Stomach (tissue), 4 donors: ENCODE results near the gene CPS1.

ENCODE experiments used
- EP300 ChIP-seq: sonication (generic); formaldehyde crosslinking; IDR thresholded peaks from one replicate; pipeline ENCODE4 v1.6.1; 2017; ENCODE audit warnings: antibody characterized with exemption
- POLR2A ChIP-seq, 4 donors: fragments of 450-650 bp; IDR thresholded peaks; one replicate each; pipeline ENCODE4 v1.6.1; 2016; ENCODE audit warnings: antibody characterized with exemption in 4 of 4, control low read depth in 2 of 4, mild to moderate bottlenecking in 1 of 4, moderate library complexity in 1 of 4
- TF ChIP-seq, protein P1 (sequence below), 7 experiments: fragments of 450-650 bp in 4 of 7; fragments of 200-600 bp in 3 of 7; sonication (generic) in 3 of 7; IDR thresholded peaks; one replicate each; pipeline ENCODE4 v1.5.1; 2016 to 2019; ENCODE audit warnings: antibody characterized with exemption in 7 of 7, control low read depth in 2 of 7, mild to moderate bottlenecking in 1 of 7

GRCh38 chr2:210667711-210668110 lies 111.3 kb downstream of the CPS1 start:
- TF ChIP-seq POLR2A (IDR thresholded peaks at IDR 0.05) = no peak
- TF ChIP-seq, protein P1, sequence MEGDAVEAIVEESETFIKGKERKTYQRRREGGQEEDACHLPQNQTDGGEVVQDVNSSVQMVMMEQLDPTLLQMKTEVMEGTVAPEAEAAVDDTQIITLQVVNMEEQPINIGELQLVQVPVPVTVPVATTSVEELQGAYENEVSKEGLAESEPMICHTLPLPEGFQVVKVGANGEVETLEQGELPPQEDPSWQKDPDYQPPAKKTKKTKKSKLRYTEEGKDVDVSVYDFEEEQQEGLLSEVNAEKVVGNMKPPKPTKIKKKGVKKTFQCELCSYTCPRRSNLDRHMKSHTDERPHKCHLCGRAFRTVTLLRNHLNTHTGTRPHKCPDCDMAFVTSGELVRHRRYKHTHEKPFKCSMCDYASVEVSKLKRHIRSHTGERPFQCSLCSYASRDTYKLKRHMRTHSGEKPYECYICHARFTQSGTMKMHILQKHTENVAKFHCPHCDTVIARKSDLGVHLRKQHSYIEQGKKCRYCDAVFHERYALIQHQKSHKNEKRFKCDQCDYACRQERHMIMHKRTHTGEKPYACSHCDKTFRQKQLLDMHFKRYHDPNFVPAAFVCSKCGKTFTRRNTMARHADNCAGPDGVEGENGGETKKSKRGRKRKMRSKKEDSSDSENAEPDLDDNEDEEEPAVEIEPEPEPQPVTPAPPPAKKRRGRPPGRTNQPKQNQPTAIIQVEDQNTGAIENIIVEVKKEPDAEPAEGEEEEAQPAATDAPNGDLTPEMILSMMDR (IDR thresholded peaks at IDR 0.05) = no peak
- TF ChIP-seq EP300 = no peak
